Hematopoietic multipotent progenitor cell treated with erythropoietin and hydrocortisone succinate and interleukin-3 and kit ligand, for 17 days (in vitro differentiated cells): ENCODE data around the gene HEXA.

Experiments
- DNase-seq: peaks from one replicate; pipeline ENCODE4 v3.0.0-alpha.2; 2015; ENCODE audit warnings: low spot score

HEXA gene

GRCh38 chr15:72375501-72375845, 341 bp downstream of the HEXA start:
- DNase-seq = peak; percentile 48

- DNase-seq = no peak
Measured at GRCh38 chr15:72372361-72372760, 3.5 kb downstream of the HEXA start.

GRCh38 chr15:72369964-72370363, 5.8 kb downstream of the HEXA start:
- DNase-seq = no peak

- no peak for DNase-seq
Measured at GRCh38 chr15:72368899-72369298, 6.9 kb downstream of the HEXA start.

- no peak for DNase-seq
Measured at GRCh38 chr15:72368325-72368724, 7.5 kb downstream of the HEXA start.

GRCh38 chr15:72365844-72366243, 10.0 kb downstream of the HEXA start:
- DNase-seq = no peak

GRCh38 chr15:72361176-72361575, 14.6 kb downstream of the HEXA start:
- no peak for DNase-seq

- DNase-seq = no peak
Measured at GRCh38 chr15:72358650-72359171, 17.1 kb downstream of the HEXA start.

- no peak for DNase-seq
Measured at GRCh38 chr15:72358121-72358520, 17.7 kb downstream of the HEXA start.

GRCh38 chr15:72354496-72354895, 21.3 kb downstream of the HEXA start:
- no peak for DNase-seq

- no peak for DNase-seq
Measured at GRCh38 chr15:72353266-72353665, 22.5 kb downstream of the HEXA start.

GRCh38 chr15:72345806-72346205, 30.0 kb downstream of the HEXA start:
- no peak for DNase-seq

- no peak for DNase-seq
Measured at GRCh38 chr15:72345280-72345679, 30.5 kb downstream of the HEXA start.

GRCh38 chr15:72344602-72345001, 31.2 kb downstream of the HEXA start:
- no peak for DNase-seq

GRCh38 chr15:72342385-72342784, 33.4 kb downstream of the HEXA start:
- peak; percentile 18 for DNase-seq

GRCh38 chr15:72341361-72341760, 34.5 kb downstream of the HEXA start:
- no peak for DNase-seq

- DNase-seq = no peak
Measured at GRCh38 chr15:72340366-72340765, 35.4 kb downstream of the HEXA start.

GRCh38 chr15:72339777-72340177, 36.0 kb downstream of the HEXA start:
- DNase-seq = no peak

GRCh38 chr15:72338617-72339321, 37.0 kb downstream of the HEXA start:
- no peak for DNase-seq

GRCh38 chr15:72338148-72338547, 37.7 kb downstream of the HEXA start:
- no peak for DNase-seq

- DNase-seq = no peak
Measured at GRCh38 chr15:72334842-72335241, 41.0 kb downstream of the HEXA start.

- DNase-seq = no peak
Measured at GRCh38 chr15:72331021-72331420, 44.8 kb downstream of the HEXA start.

- DNase-seq = no peak
Measured at GRCh38 chr15:72323752-72324151, 52.1 kb downstream of the HEXA start.

GRCh38 chr15:72319985-72320671, 55.7 kb downstream of the HEXA start, which contains the start of gene CELF6:
Gene CELF6 (minus strand): TSS chr15:72320157. CDS start chr15:72319874, 283 bp downstream.
- peak; percentile 47 for DNase-seq
